Lower leg skin (tissue), 4 donors: Measurements from ENCODE around the gene SLC10A7. TPM values are rescaled to one million over a fixed set of nuclear protein-coding genes. Genes with fewer than 3 reads are reported as not detected.
A peak's percentile ranks its signal among the peaks of the same experiment; 100 is the strongest.

Experiments used
- DNase-seq, 2 donors: peaks; one replicate each; pipeline ENCODE4 v3.0.0-alpha.2; 2019; ENCODE audit warnings: low spot score in 2 of 2
- H3K4me3 ChIP-seq: fragments of 200-600 bp; sonication (generic); 2 replicates; pipeline ENCODE4 v1.5.1; 2017; ENCODE audit warnings: mild to moderate bottlenecking, low read depth; ENCODE audit not compliant: poor library complexity, severe bottlenecking
- CTCF ChIP-seq, 3 donors: fragments of 450-650 bp; IDR thresholded peaks; one replicate each; pipeline ENCODE4 v1.5.1; 2016; ENCODE audit warnings: antibody characterized with exemption in 3 of 3, mild to moderate bottlenecking in 3 of 3, moderate library complexity in 2 of 3
- POLR2A ChIP-seq, 2 donors: fragments of 450-650 bp; IDR thresholded peaks; one replicate each; pipeline ENCODE4 v1.6.1; 2016 to 2017; ENCODE audit warnings: antibody characterized with exemption in 2 of 2, mild to moderate bottlenecking in 1 of 2, moderate library complexity in 1 of 2
- WGBS, 2 donors: methylation state at CpG; one replicate each; pipeline ENCODE4 v1.1.5; 2018; 5-methylcytosine and 5-hydroxymethylcytosine counted together
- intact Hi-C: fragments of 100-400 bp; cut with DNase I; formaldehyde crosslinking; loops from one replicate; pipeline ENCODE4 v1.15.0; 2023; ENCODE audit warnings: low total_unique reads
- total RNA-seq, 4 donors: library from RNA; depleted of rRNA; stranded (reverse); fragments of >200 nt; gene quantifications; one replicate each; pipeline ENCODE4 v1.1.0, GENCODE V29; 2016

The SLC10A7 gene
- 10 to 100 TPM in 2 of 4 donors, 1 to 10 TPM in 2; 5.5 to 11.0 (median 8.8) TPM for total RNA-seq

- TF ChIP-seq CTCF (IDR thresholded peaks at IDR 0.05) (no peak), POLR2A (IDR thresholded peaks at IDR 0.05) (no peak)
- H3K4me3 ChIP-seq = peak within 1 kb of the TSS; percentile 56
- 1% methylated on average over 30 of the region's 30 CpGs for WGBS, 2 donors
- DNase-seq = peak; percentile 50 to 93
- intact Hi-C loops = no loop called here
Measured at GRCh38 chr4:146521541-146522097, at the start of gene SLC10A7. SLC10A7 (minus strand) TSS chr4:146521940; CDS start chr4:146521717, 223 bp downstream.

- intact Hi-C loops = no loop called here
- WGBS, 2 donors = 30 to 39% methylated on average over 2 of the region's 2 CpGs
- no peak for DNase-seq
- H3K4me3 ChIP-seq = no peak overlapping the region
- no peak for TF ChIP-seq CTCF (IDR thresholded peaks at IDR 0.05)
- TF ChIP-seq POLR2A (IDR thresholded peaks at IDR 0.05) = no peak
Measured at GRCh38 chr4:146567396-146567795, 45.7 kb upstream of the SLC10A7 start.

GRCh38 chr4:146564492-146564891 is 42.8 kb upstream of the SLC10A7 start:
- WGBS, 2 donors = 68% methylated on average over 3 of the region's 3 CpGs
- no peak overlapping the region for H3K4me3 ChIP-seq
- TF ChIP-seq CTCF (IDR thresholded peaks at IDR 0.05) (no peak), POLR2A (IDR thresholded peaks at IDR 0.05) (no peak)
- intact Hi-C loops = no loop called here
- no peak for DNase-seq

- WGBS, 2 donors = 71 to 80% methylated on average over 3 of the region's 3 CpGs
- intact Hi-C loops = no loop called here
Measured at GRCh38 chr4:146550161-146550560, 28.4 kb upstream of the SLC10A7 start.

GRCh38 chr4:146548443-146548842 is 26.7 kb upstream of the SLC10A7 start:
- TF ChIP-seq CTCF (IDR thresholded peaks at IDR 0.05) (no peak), POLR2A (IDR thresholded peaks at IDR 0.05) (no peak)
- intact Hi-C loops = no loop called here
- DNase-seq = no peak
- 13 to 17% methylated on average over 1 of the region's 1 CpG for WGBS, 2 donors
- H3K4me3 ChIP-seq = no peak overlapping the region

More at GRCh38 chr4:146550161-146550560, 28.4 kb upstream of the SLC10A7 start:
- DNase-seq = no peak
- no peak overlapping the region for H3K4me3 ChIP-seq
- TF ChIP-seq POLR2A (IDR thresholded peaks at IDR 0.05) = no peak
- TF ChIP-seq CTCF (IDR thresholded peaks at IDR 0.05) = no peak

GRCh38 chr4:146545102-146545501 is 23.4 kb upstream of the SLC10A7 start:
- intact Hi-C loops = no loop called here
- H3K4me3 ChIP-seq = no peak overlapping the region
- no peak for TF ChIP-seq POLR2A (IDR thresholded peaks at IDR 0.05)
- no peak for TF ChIP-seq CTCF (IDR thresholded peaks at IDR 0.05)
- DNase-seq = no peak
- 66 to 76% methylated on average over 2 of the region's 2 CpGs for WGBS, 2 donors
